SW 1271 (cell line): ENCODE results near the gene OXT.
"Not testable (repeated sequence)": the region's sequence is repeated elsewhere in the genome, so short reads cannot be mapped to it uniquely, and the experiment has no call there.

Source experiments
- DNase-seq, 2 experiments: peaks; one replicate each; lab custom pipeline; 2025; lab: John Stamatoyannopoulos, UW

OXT gene

GRCh38 chr20:3047486-3048419, 23.7 kb upstream of the OXT start:
- DNase-seq = no peak

GRCh38 chr20:3051385-3052019, 19.9 kb upstream of the OXT start:
- DNase-seq = no peak

GRCh38 chr20:3059489-3059888, 11.9 kb upstream of the OXT start:
- DNase-seq = no peak

- not testable (repeated sequence) for DNase-seq
These were observed 7.3 kb upstream of the OXT start for GRCh38 chr20:3064119-3064518.

GRCh38 chr20:3067139-3068014, 4.0 kb upstream of the OXT start:
- no peak for DNase-seq

- DNase-seq = no peak
These were observed 3.3 kb upstream of the OXT start for GRCh38 chr20:3068075-3068474.

- peak in 1 of 2 experiments; percentile 42 for DNase-seq
These were observed 2.2 kb upstream of the OXT start for GRCh38 chr20:3068986-3069900.

- DNase-seq = no peak
These were observed 695 bp upstream of the OXT start for GRCh38 chr20:3070725-3071124.

- no peak for DNase-seq
These were observed 182 bp upstream of the OXT start for GRCh38 chr20:3071266-3071609.

- DNase-seq = no peak
These were observed 1.3 kb downstream of the OXT start for GRCh38 chr20:3072530-3073250.

- not testable (repeated sequence) for DNase-seq
These were observed 1.8 kb downstream of the OXT start for GRCh38 chr20:3073251-3073643.

- no peak for DNase-seq
These were observed 3.4 kb downstream of the OXT start for GRCh38 chr20:3074812-3075211.

GRCh38 chr20:3075315-3075714, 3.9 kb downstream of the OXT start:
- DNase-seq = not testable (repeated sequence)

GRCh38 chr20:3077618-3078134, 6.3 kb downstream of the OXT start:
- no peak for DNase-seq

GRCh38 chr20:3080939-3081388, 9.5 kb downstream of the OXT start:
- no peak for DNase-seq

GRCh38 chr20:3081641-3082040, 10.2 kb downstream of the OXT start:
- DNase-seq = no peak

- no peak for DNase-seq
These were observed 11.0 kb downstream of the OXT start for GRCh38 chr20:3082306-3082951.

GRCh38 chr20:3082955-3083952, 11.8 kb downstream of the OXT start:
- DNase-seq = no peak
